ENCODE results near the gene ZSWIM1.
A peak's percentile ranks its signal among the peaks of the same experiment; 100 is the strongest.

Gene ZSWIM1

DNA sequence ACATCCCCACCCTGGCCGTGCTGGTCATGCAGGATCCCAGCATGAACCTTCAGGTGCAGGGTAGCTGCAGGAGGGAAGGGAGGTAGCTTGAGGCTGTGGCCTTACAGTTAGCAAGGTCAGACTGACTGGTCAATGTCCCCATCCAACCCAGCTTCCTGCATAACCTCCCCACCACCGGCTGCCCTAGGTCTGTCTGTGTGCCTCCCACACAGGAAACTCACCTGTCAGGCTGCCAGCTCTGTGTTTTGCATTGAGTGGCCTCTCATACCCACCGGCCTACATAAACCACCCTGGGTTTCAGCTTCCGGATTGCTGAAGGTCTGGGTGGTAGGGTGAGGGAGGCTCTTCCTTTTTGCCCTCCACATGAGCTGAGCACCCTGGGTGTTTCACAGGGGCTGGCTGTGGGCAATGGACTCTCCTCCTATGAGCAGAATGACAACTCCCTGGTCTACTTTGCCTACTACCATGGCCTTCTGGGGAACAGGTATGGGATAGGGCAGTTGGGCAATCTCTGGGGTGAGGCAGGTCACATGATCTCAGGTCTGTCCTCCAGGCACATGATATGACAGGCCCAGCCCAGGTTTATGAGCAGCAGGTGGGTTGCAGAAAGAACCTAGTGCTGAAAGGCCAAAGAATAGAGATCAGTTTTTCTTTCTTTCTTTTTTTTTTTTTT lies 11.9 kb downstream of the ZSWIM1 start:
- TF ChIP-seq, protein P1, sequence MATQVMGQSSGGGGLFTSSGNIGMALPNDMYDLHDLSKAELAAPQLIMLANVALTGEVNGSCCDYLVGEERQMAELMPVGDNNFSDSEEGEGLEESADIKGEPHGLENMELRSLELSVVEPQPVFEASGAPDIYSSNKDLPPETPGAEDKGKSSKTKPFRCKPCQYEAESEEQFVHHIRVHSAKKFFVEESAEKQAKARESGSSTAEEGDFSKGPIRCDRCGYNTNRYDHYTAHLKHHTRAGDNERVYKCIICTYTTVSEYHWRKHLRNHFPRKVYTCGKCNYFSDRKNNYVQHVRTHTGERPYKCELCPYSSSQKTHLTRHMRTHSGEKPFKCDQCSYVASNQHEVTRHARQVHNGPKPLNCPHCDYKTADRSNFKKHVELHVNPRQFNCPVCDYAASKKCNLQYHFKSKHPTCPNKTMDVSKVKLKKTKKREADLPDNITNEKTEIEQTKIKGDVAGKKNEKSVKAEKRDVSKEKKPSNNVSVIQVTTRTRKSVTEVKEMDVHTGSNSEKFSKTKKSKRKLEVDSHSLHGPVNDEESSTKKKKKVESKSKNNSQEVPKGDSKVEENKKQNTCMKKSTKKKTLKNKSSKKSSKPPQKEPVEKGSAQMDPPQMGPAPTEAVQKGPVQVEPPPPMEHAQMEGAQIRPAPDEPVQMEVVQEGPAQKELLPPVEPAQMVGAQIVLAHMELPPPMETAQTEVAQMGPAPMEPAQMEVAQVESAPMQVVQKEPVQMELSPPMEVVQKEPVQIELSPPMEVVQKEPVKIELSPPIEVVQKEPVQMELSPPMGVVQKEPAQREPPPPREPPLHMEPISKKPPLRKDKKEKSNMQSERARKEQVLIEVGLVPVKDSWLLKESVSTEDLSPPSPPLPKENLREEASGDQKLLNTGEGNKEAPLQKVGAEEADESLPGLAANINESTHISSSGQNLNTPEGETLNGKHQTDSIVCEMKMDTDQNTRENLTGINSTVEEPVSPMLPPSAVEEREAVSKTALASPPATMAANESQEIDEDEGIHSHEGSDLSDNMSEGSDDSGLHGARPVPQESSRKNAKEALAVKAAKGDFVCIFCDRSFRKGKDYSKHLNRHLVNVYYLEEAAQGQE (IDR thresholded peaks at IDR 0.05; ENCODE audit: low read depth) = no peak
- TF ChIP-seq, protein P2, sequence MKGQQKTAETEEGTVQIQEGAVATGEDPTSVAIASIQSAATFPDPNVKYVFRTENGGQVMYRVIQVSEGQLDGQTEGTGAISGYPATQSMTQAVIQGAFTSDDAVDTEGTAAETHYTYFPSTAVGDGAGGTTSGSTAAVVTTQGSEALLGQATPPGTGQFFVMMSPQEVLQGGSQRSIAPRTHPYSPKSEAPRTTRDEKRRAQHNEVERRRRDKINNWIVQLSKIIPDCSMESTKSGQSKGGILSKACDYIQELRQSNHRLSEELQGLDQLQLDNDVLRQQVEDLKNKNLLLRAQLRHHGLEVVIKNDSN (IDR thresholded peaks at IDR 0.05) = peak; percentile 34
- TF ChIP-seq CEBPB (IDR thresholded peaks at IDR 0.05) (0 out of 2 replicates have a peak, but pooled peaks have one; percentile 1), NFIC (IDR thresholded peaks at IDR 0.05) (no peak), EP300 (IDR thresholded peaks at IDR 0.05; ENCODE audit: borderline replicate concordance) (no peak)
- TF ChIP-seq, protein P3, sequence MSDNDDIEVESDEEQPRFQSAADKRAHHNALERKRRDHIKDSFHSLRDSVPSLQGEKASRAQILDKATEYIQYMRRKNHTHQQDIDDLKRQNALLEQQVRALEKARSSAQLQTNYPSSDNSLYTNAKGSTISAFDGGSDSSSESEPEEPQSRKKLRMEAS (IDR thresholded peaks at IDR 0.05) = no peak

DNA sequence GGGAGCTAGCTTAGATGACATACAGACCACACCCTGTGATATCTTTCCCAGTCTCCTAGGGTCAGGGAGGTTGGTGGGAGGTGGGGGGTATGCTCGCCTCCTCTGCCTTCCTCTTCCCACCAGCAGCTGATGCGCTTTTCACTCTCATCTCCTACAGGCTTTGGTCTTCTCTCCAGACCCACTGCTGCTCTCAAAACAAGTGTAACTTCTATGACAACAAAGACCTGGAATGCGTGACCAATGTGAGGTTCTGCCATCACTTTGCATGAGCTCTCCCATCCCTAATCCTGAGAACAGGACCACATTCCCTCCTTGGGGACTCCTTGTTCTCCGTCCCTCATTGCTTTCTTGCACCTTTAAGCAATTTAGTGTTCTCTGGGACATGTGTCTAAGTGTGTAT lies 12.8 kb downstream of the ZSWIM1 start:
- TF ChIP-seq TCF12 (IDR thresholded peaks at IDR 0.05; ENCODE audit: low read depth) = no peak
- no peak for TF ChIP-seq CEBPB (IDR thresholded peaks at IDR 0.05)
- TF ChIP-seq, protein P3 (IDR thresholded peaks at IDR 0.05) = no peak
- no peak for TF ChIP-seq CREB1 (IDR thresholded peaks at IDR 0.05; ENCODE audit: low read depth)
- TF ChIP-seq, protein P1 (IDR thresholded peaks at IDR 0.05; ENCODE audit: low read depth) = no peak
- TF ChIP-seq, protein P2 (IDR thresholded peaks at IDR 0.05) = no peak
- no peak for TF ChIP-seq ZBTB7A (IDR thresholded peaks at IDR 0.05; ENCODE audit: low read depth)
- no peak for TF ChIP-seq EGR1 (IDR thresholded peaks at IDR 0.05)
- TF ChIP-seq NFIC (IDR thresholded peaks at IDR 0.05) = no peak
- TF ChIP-seq EP300 (IDR thresholded peaks at IDR 0.05; ENCODE audit: borderline replicate concordance) = no peak

DNA sequence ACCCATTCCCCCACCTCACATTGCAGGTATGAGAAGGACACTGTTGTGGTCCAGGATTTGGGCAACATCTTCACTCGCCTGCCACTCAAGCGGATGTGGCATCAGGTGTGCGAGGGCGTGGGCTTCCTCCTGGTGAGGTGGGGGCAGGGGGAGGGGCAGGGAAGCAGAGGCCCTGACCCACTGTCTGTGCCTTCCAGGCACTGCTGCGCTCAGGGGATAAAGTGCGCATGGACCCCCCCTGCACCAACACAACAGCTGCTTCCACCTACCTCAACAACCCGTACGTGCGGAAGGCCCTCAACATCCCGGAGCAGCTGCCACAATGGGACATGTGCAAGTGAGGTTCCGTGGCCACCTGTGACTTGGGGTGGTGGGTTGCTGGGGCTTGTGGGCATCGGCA lies 13.8 kb downstream of the ZSWIM1 start:
- TF ChIP-seq EGR1 (IDR thresholded peaks at IDR 0.05) = no peak
- no peak for TF ChIP-seq FOXM1 (IDR thresholded peaks at IDR 0.05; ENCODE audit: borderline replicate concordance, low read depth)
- TF ChIP-seq TEAD4 (IDR thresholded peaks at IDR 0.05) = no peak
- no peak for TF ChIP-seq NFIC (IDR thresholded peaks at IDR 0.05)
- no peak for TF ChIP-seq CREB1 (IDR thresholded peaks at IDR 0.05; ENCODE audit: low read depth)
- TF ChIP-seq, protein P3 (IDR thresholded peaks at IDR 0.05) = no peak
- no peak for TF ChIP-seq TCF12 (IDR thresholded peaks at IDR 0.05; ENCODE audit: low read depth)
- no peak for TF ChIP-seq YY1 (IDR thresholded peaks at IDR 0.05; ENCODE audit: low read depth)
- no peak for TF ChIP-seq RAD21 (IDR thresholded peaks at IDR 0.05; ENCODE audit: low read depth)
- TF ChIP-seq EP300 (IDR thresholded peaks at IDR 0.05; ENCODE audit: borderline replicate concordance) = no peak
- TF ChIP-seq, protein P2 (IDR thresholded peaks at IDR 0.05) = no peak
- TF ChIP-seq ZBTB7A (IDR thresholded peaks at IDR 0.05; ENCODE audit: low read depth) = no peak
- no peak for TF ChIP-seq TAF1 (IDR thresholded peaks at IDR 0.05; ENCODE audit: low read depth)
- TF ChIP-seq, protein P1 (IDR thresholded peaks at IDR 0.05; ENCODE audit: low read depth) = no peak

DNA sequence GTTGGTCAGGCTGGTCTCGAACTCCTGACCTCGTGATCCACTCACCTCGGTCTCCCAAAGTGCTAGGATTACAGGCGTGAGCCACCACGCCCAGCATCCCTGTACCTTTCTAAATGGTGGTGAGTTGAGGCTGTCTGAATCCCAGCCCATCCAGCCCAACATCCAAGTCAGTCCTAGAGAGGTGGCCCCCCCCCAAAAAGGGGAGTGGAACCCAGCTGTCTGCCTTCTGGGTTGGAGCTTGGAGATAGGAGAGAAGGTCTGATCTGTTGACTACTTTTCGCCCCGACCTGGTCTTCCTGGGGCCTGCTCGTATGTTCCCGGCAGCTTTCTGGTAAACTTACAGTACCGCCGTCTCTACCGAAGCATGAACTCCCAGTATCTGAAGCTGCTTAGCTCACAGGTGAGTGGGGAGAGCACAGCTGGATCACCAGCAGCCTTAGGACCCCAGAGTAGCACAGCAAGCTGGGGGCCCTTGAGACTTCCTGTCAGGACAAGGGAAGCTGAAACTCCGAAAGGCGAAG lies 15.7 kb downstream of the ZSWIM1 start:
- no peak for TF ChIP-seq EGR1 (IDR thresholded peaks at IDR 0.05)
- TF ChIP-seq CEBPB (IDR thresholded peaks at IDR 0.05) = no peak
- no peak for TF ChIP-seq EP300 (IDR thresholded peaks at IDR 0.05; ENCODE audit: borderline replicate concordance)
- TF ChIP-seq TAF1 (IDR thresholded peaks at IDR 0.05; ENCODE audit: low read depth) = no peak
- TF ChIP-seq TCF12 (IDR thresholded peaks at IDR 0.05; ENCODE audit: low read depth) = no peak
- TF ChIP-seq, protein P1 (IDR thresholded peaks at IDR 0.05; ENCODE audit: low read depth) = no peak
- TF ChIP-seq, protein P3 (IDR thresholded peaks at IDR 0.05) = no peak
- no peak for TF ChIP-seq TEAD4 (IDR thresholded peaks at IDR 0.05)
- no peak for TF ChIP-seq FOXM1 (IDR thresholded peaks at IDR 0.05; ENCODE audit: borderline replicate concordance, low read depth)
- no peak for TF ChIP-seq NFIC (IDR thresholded peaks at IDR 0.05)
- TF ChIP-seq YY1 (IDR thresholded peaks at IDR 0.05; ENCODE audit: low read depth) = no peak
- no peak for TF ChIP-seq RAD21 (IDR thresholded peaks at IDR 0.05; ENCODE audit: low read depth)
- TF ChIP-seq ZBTB7A (IDR thresholded peaks at IDR 0.05; ENCODE audit: low read depth) = no peak
- TF ChIP-seq CREB1 (IDR thresholded peaks at IDR 0.05; ENCODE audit: low read depth) = no peak
- TF ChIP-seq, protein P2 (IDR thresholded peaks at IDR 0.05) = no peak
